HG02798 (cell line): Measurements from ENCODE around the gene EIF4B.

Experiments used
- ATAC-seq: cut with Tn5 transposase; IDR thresholded peaks from one replicate; pipeline ENCODE4 v1.9.1; 2021; ENCODE audit warnings: mild to moderate bottlenecking; ENCODE audit not compliant: unreplicated experiment, poor library complexity

The EIF4B gene

GRCh38 chr12:53055471-53056266 lies 49.4 kb downstream of the EIF4B start:
- ATAC-seq, result no peak

GRCh38 chr12:53056296-53056695 lies 50.0 kb downstream of the EIF4B start:
- ATAC-seq, result no peak

- no peak for ATAC-seq
These were observed 50.6 kb downstream of the EIF4B start for GRCh38 chr12:53056901-53057300.

- ATAC-seq, result no peak
These were observed 51.7 kb downstream of the EIF4B start for GRCh38 chr12:53057816-53058500.

DNA sequence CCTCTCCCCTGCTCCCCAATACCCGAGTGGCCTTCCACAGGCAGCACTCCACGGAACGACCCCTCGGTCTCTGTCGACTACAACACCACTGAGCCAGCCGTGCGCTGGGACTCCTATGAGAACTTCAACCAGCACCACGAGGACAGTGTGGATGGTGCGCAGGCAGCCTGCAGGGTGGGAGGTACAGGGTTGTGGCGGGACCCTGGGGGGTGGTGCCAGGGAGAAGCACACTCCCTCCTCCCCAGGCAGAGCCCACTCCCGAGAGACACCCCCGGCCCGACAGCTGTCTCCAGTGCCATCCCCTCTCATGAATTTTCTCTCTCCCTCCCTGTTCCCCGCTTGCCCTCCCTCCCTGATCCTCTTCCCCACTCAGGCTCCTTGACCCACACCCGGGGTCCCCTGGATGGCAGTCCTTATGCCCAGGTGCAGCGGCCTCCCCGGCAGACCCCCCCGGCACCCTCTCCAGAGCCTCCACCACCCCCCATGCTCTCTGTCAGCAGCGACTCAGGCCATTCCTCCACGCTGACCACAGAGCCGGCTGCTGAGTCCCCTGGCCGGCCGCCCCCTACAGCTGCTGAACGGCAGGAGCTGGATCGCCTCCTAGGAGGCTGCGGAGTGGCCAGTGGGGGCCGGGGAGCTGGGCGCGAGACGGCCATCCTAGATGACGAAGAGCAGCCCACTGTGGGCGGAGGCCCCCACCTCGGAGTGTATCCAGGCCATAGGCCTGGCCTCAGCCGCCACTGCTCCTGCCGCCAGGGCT lies 52.6 kb downstream of the EIF4B start:
- ATAC-seq, result no peak

- ATAC-seq, result no peak
These were observed 53.3 kb downstream of the EIF4B start for GRCh38 chr12:53059434-53060063.

DNA sequence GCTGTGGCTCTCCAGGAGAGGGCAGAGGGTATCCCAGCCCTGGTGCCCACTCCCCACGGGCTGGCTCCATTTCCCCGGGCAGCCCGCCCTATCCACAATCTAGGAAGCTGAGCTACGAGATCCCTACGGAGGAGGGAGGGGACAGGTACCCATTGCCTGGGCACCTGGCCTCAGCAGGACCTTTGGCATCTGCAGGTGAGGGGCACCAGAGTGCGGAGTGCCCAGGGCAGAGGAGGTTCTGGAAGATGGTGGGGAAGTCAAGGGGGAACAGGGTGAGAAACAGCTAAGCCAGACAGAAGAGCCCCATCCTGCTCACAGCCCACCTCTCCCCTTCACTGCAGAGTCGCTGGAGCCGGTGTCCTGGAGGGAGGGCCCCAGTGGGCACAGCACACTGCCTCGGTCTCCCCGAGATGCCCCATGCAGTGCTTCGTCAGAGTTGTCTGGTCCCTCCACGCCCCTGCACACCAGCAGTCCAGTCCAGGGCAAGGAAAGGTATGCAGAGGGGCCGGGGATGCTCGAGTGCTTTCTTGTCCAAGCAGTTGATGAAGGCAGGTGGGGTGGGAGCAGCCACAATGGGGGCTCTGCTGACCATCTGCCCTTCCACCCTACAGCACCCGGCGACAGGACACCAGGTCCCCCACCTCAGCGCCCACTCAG lies 53.9 kb downstream of the EIF4B start:
- ATAC-seq, result no peak

DNA sequence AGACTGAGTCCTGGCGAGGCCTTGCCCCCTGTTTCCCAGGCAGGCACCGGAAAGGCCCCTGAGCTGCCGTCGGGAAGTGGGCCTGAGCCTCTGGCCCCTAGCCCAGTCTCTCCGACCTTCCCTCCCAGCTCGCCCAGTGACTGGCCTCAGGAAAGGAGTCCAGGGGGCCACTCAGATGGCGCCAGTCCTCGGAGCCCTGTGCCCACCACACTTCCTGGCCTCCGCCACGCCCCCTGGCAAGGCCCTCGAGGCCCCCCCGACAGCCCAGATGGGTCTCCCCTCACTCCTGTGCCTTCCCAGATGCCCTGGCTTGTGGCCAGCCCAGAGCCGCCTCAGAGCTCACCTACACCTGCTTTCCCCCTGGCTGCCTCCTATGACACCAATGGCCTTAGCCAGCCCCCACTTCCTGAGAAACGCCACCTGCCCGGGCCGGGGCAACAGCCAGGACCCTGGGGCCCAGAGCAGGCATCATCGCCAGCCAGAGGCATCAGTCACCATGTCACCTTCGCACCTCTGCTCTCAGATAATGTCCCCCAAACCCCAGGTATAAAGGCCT lies 54.5 kb downstream of the EIF4B start:
- ATAC-seq, result no peak

DNA sequence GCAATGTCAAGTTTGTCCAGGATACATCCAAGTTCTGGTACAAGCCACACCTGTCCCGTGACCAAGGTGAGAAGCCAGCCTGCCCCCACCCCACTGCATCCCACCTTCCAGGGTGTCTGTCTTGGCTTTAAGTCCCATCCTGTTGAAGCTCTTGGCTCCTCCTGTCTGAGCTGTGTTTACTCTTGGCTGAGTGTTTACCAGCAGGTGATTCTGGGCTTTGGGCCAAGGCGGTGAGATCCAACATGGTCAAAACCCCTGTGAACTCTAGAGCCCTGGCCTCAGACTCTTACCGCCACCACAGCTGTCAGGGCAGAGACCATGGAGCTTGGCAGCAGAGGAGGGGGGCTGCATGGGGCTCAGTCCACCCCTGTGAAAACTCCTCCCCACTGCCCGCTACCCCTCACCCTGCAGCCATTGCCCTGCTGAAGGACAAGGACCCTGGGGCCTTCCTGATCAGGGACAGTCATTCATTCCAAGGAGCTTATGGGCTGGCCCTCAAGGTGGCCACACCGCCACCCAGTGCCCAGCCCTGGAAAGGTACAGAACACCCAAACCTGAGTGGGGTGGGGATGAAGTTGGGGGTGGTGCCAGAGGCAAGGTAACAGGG lies 55.3 kb downstream of the EIF4B start:
- ATAC-seq, result no peak

- no peak for ATAC-seq
These were observed 56.0 kb downstream of the EIF4B start for GRCh38 chr12:53062011-53062961.

DNA sequence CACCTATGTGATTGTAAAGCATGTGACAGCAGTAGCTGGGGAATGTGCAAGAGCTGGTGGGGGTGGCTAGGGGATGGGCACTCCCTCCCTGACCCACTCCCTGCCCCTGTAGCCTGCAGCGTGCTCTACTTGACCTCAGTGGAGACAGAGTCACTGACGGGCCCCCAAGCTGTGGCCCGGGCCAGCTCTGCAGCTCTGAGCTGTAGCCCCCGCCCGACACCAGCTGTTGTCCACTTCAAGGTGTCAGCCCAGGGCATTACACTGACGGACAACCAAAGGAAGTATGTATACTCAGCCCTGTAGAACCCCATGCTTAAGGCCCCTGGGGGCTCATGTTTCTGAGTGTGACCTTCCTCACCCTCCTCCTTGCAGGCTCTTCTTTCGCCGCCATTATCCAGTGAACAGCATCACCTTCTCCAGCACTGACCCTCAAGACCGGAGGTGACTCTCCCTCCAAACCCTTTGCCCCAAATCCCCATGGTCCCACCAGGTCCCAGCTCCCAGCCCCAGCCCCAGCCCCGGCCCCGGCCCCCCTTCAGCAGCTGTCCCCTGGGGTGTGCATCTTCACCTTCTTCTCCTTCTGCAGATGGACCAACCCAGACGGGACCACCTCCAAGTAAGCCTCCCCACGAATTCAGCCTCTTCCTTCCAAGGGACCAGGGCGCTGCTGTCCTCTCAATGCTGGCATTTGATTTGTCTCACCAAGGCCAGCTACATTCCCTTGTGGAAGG lies 56.9 kb downstream of the EIF4B start:
- ATAC-seq, result no peak

DNA sequence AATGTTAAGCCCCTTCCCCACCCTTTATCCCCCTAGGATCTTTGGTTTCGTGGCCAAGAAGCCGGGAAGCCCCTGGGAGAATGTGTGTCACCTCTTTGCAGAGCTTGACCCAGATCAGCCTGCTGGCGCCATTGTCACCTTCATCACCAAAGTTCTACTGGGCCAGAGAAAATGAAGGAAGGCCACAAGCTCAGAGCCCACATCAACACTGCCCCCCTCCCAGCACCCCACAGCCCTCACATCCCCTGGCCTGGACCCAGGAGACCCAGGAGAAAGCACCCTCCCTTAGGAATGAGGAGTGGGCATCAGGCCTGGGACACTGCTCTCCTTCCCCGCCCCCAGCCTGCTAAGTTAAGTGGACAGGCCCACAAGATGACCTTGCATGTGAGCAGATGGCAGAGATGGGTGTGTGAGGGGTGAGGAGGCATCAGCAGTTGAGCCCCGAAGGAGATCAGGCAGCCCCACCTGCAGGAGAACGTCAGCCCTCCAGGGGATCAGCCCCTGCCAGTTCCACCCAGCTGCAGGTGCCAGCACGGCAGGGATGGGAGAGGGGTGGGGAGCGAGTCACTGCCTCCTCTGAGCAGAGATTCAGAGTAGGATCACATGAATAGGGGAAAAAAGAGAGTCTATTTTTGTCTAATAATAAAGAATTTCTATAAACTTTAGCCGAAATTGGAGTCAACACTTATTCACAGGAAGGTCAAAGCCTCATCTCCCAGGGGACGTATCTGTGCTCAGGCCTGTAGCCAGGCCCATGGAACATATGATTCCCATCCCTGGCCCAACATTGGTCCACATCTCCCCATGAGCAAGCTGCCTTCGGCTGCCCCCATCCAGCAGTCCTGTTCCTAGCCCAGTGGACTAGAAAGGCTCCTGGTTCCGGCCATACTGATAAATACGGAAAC lies 57.7 kb downstream of the EIF4B start:
- ATAC-seq, result no peak

- no peak for ATAC-seq
These were observed 58.6 kb downstream of the EIF4B start for GRCh38 chr12:53064613-53065436.

DNA sequence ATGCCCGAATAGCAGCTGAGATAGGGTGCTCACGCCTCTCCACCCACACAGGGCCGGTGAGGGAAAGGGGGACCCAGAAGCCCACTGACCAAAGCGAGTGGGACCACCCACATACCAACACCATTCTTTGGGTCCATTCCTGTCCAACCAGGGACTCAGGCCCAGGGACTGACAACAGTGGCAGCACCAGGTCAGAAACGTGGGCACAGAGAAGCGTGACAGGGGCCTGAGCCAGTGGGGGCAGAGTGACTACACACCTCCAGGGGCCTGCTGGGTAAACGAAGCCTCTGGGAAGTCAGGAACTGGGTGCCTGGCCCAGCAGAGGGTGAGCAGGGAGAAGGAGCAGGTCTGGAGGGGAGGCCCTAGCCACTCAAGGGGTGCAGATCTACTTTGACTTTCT lies 59.2 kb downstream of the EIF4B start:
- no peak for ATAC-seq

GRCh38 chr12:53065975-53066931 lies 60.0 kb downstream of the EIF4B start:
- ATAC-seq, result no peak
